GM19455 (cell line): ENCODE results near the gene PSMC2.

Experiments used
- ATAC-seq: cut with Tn5 transposase; IDR thresholded peaks from one replicate; pipeline ENCODE4 v1.9.1; 2021; ENCODE audit not compliant: unreplicated experiment

Gene PSMC2

GRCh38 chr7:103347507-103348267 is at the start of gene PSMC2:
PSMC2 (plus strand) TSS chr7:103347643; CDS start chr7:103347712, 69 bp downstream.
- ATAC-seq: peak; percentile 72

DNA sequence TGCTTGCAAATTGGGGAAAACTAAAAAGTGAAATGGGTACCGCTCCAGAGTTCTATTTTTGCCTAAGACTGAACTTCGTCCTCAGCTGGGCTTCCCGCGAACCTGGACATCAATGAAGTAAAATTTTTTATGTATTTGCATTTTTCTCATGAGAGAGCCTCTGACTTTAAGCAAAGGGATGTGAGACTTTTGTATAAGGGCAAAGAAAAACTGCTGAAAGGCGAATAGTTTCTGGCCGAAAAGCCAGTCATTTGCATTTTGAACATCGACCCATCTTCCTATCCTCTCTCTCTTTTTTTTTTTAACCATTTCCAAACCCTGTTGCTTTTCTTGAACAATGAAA is 49.6 kb upstream of the PSMC2 start:
- ATAC-seq: no peak

DNA sequence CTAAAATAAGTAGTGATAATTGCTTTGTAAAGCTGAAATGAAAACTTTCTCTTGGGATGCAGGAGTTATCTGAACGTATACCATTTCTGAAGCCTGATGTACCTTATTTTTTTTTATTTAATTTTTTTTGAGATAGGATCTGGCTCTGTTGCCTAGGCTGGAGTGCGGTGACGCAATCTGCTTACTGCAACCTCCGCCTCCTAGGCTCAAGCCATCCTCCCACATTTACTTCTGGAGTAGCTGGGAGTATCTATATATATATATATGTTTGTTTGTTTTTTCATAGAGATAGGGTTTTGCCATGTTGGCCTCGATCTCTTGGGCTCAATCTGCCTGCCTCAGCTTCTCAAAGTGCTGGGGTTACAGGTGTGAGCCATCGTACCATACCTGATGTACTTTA is 47.8 kb upstream of the PSMC2 start:
- ATAC-seq: no peak

- ATAC-seq: no peak
Measured at GRCh38 chr7:103301441-103301840, 46.0 kb upstream of the PSMC2 start.

GRCh38 chr7:103307503-103308231 is 39.8 kb upstream of the PSMC2 start:
- ATAC-seq: no peak

GRCh38 chr7:103314852-103315251 is 32.6 kb upstream of the PSMC2 start:
- no peak for ATAC-seq

DNA sequence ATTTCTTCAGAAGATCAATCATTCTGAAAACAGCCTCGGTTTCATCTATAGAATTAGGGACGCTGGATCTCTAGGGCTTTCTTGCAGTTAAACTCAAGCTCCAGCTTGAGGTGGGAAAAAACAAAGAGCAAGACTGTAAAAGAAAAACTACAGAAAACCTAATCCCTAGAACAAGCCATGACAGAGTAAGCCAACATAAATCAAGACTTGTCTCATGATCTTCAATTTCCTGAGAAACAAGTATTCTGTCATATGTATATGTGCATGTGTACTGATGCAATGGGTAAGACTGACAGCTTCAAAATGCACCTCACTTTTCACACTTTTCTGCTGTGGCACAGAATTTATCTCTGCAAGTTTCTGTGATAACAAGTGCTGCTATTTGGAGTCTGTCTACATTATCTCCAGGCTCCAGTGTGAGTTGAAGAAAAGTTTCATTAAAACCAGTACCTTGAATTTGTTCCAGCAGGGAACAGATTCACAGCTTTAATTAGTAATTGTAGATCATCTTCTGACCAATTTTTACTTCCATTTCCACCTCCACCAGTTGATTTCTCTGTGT is 31.0 kb upstream of the PSMC2 start:
- ATAC-seq: no peak

DNA sequence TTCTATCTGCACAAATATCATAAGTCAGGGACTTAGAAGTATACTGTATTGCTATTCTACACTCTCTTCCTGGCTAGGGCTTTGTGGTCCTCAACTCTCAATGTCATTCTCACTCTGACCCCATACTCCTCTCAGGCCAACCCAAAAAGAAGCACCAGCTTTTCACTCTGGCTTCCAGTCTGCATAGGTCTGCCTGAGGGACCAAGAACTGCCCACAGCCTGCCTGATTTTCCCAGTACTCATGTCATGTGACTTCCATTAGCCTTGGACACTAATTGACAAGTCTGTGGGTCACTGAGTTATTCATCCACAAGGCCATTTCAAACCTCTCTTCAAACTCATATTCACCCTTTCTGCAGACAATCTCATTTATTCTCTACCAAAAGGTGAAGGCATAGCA is 30.4 kb upstream of the PSMC2 start:
- ATAC-seq: no peak

DNA sequence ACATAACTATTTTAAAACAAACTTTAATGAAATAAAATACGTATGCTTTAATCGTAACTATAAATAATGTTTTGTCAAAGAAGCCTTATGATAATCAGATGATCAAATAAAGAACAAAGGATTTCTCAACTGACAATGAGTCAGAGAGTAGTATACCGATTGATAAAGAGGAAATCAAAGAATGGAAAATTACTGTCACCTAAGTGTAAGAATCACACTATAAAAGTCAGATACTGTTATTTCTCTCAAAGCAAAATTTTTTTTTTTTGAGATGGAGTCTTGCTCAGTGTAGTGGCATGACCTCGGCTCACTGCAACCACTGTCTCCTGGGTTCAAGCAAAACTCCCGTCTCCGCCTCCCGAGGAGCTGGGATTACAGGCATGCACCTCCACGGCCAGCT is 21.7 kb upstream of the PSMC2 start:
- no peak for ATAC-seq

GRCh38 chr7:103336761-103337160 is 10.7 kb upstream of the PSMC2 start:
- ATAC-seq: no peak

- ATAC-seq: no peak
Measured at GRCh38 chr7:103338864-103339263, 8.6 kb upstream of the PSMC2 start.

DNA sequence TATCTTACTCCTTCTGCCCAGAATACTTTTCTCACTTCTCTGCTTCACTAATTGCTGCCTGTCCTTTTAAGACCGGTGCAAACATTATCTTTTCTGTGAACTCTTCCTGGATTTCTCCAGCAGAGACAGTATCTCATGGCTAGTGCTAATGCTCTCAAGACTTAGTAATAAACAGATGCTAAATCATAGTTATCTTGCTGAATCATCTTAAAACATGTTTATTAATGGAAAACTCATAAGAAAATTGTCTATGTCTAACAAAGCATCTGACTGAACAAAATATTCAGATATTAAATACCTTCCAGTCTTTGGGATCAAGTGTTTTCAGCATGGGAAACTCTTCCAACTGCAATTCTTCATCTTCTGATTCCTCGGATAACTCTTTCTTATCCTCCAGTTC is 6.0 kb upstream of the PSMC2 start:
- no peak for ATAC-seq

GRCh38 chr7:103343332-103343731 is 4.1 kb upstream of the PSMC2 start:
- ATAC-seq: no peak

DNA sequence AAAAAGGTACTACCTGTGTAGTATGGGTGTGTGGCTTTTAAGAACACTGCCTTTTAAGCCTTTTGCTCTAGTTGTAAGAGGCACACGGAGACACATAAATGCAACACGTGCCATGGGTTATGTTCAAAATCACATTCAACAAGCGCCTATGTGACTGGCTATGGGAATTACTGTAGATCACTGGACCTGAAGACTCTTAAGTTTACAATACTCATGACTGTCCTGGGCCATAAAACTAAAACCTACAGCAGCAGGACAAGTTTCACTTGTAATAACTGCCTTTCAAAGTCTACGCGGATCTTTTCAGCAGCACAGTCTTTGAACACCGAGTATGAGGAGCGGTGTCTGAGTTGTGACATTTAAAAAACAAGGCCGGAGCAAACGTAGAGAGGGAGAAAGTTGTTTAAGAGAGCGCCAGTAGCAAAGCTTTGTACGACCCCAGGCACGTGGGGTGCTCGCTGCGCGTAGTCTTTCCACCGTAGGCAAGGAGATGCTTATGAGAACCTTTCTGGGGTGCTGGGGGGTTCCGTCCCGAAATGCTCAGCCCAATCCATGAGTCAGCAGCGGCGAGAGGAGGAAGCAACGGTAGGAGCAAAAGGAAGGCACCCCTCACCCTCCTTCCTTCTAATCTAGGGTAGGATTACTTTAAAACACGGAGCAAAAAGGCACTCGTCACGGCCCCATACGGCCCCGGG is 3.5 kb upstream of the PSMC2 start:
- ATAC-seq: peak; percentile 19

- peak; percentile 78 for ATAC-seq
Measured at GRCh38 chr7:103344453-103345149, 2.8 kb upstream of the PSMC2 start, which contains the start of gene DNAJC2. DNAJC2 (minus strand) TSS chr7:103344767; CDS start chr7:103344622, 145 bp downstream.

DNA sequence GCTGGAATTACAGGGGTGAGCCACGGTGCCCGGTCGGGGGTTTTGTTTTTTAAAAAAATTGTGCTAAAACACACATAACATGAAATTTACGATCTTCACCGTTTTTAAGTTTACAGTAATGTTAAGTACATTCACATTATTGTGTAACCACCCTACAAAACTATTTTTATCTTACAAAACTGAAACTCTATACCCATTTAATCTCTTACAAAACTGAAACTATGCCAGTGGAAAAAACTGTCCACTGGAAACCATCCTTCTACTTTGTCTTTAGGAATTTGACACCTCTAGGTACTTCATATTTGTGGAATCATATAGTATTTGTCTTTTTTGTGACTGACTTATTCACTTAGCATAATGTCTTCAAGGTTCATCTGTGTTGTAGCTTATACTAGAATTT is 1.0 kb upstream of the PSMC2 start:
- no peak for ATAC-seq

GRCh38 chr7:103348452-103348851 is 1.0 kb downstream of the PSMC2 start:
- ATAC-seq: no peak

DNA sequence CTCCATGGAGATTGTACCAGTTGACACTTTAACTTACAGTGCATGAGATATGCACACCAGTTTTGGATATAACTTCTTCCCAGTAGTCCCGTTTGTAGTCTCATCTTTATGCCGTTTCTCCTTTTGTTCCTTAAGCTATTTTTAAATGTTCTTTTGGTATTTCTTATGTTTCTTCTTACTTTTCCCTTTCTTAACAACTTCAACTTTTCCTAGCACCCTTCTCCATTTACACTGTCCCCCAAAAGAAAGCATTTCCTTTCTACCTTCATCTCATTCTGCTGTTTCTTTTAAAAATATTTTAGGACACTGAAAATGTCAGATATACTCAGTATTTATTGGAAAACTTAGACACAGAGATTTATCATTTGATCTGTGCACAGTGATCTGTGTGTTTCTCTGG is 1.5 kb downstream of the PSMC2 start:
- no peak for ATAC-seq

DNA sequence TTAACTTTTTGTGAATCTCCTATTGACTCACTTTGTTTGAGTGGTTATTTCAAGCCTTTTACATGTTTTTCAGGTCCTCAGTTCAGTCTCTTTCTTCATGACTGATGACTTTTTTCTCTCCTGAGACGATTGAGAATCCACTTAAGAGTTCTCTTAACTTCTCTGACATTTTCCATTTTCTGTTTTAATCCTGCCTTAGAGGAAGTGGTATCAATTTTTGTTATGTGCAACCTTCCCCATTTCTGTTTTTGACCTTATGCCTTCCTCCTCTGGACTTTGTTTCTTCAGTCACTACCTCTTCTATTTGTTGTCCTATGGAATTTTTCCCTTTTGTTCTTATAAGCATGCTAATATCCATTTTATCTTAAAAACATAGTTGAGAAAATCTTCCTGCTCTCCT is 2.4 kb downstream of the PSMC2 start:
- no peak for ATAC-seq

DNA sequence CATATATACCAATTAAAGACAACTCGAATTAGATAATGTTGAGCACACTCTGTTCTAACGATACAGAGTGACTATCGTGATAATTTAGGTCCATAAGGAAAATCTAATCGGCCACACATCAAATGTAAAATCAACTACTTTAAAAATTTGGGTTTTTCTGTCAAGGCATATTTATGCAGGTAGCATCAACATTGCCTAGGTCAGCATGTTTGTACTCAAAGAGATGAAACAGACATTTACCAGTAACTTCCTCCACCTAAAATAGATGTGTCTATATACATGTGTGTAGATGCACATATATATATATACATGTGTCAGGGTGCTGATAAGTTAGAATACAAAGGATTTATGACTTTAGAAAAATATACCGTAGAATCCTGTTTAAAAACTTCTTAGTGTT is 22.0 kb downstream of the PSMC2 start:
- ATAC-seq: no peak
